ENCODE measurements around the gene TIRAP.

The TIRAP gene

GRCh38 chr11:126329644-126330211, 46.8 kb downstream of the TIRAP start:
- H3K27me3 ChIP-seq (ENCODE audit: control insufficient read depth, insufficient read depth, low read length), result no peaks in the 10 kb centered on the region
- no peaks in the 10 kb centered on the region for H3K9me3 ChIP-seq (ENCODE audit: control insufficient read depth, low read length)
- H3K27ac ChIP-seq, result no peak overlapping the region
- no peak for TF ChIP-seq CTCF (IDR thresholded peaks at IDR 0.05)
- no peaks in the 10 kb centered on the region for H3K79me2 ChIP-seq
- H2AFZ ChIP-seq, result no peak overlapping the region
- H3K4me2 ChIP-seq (ENCODE audit: low read length), result no peak overlapping the region
- H3K36me3 ChIP-seq (ENCODE audit: control insufficient read depth, insufficient read depth, low read length), result no peaks in the 10 kb centered on the region
- H3K9ac ChIP-seq, result no peak overlapping the region
- no peaks in the 10 kb centered on the region for H3K4me1 ChIP-seq
- no peak overlapping the region for H3K4me3 ChIP-seq (ENCODE audit: low read depth, low read length)

GRCh38 chr11:126331286-126331685, 48.4 kb downstream of the TIRAP start:
- H3K9ac ChIP-seq, result no peak overlapping the region
- no peak for TF ChIP-seq CTCF (IDR thresholded peaks at IDR 0.05)
- no peaks in the 10 kb centered on the region for H3K36me3 ChIP-seq (ENCODE audit: control insufficient read depth, insufficient read depth, low read length)
- H3K27me3 ChIP-seq (ENCODE audit: control insufficient read depth, insufficient read depth, low read length), result no peaks in the 10 kb centered on the region
- H2AFZ ChIP-seq, result no peak overlapping the region
- H3K4me1 ChIP-seq, result no peaks in the 10 kb centered on the region
- no peak overlapping the region for H3K4me2 ChIP-seq (ENCODE audit: low read length)
- H3K4me3 ChIP-seq (ENCODE audit: low read depth, low read length), result no peak overlapping the region
- no peak overlapping the region for H3K27ac ChIP-seq
- H3K79me2 ChIP-seq, result no peaks in the 10 kb centered on the region
- no peaks in the 10 kb centered on the region for H3K9me3 ChIP-seq (ENCODE audit: control insufficient read depth, low read length)

DNA sequence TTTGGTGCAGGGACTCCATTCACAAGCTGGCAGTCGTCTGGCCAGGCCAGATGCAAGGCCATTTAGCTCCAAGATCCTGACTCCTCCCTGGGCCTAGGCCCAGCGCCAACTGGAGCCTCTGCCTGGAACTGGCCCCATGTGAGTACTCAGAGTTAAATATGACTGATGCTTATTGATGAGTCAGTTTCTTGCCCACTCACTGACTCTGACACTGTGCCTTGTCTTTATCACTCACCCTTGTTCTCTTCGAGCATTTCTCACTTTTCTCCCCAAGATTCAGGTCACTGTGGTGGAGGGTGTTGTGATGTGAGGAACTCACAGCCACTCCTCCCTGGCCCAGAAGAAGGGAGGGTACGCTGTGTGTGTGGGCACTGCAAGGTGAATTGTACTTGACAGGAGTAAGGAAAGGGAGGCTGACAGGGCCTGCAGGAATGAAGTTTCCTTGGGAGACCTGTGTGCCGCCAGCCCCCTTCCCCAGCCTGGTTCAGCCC, 49.4 kb downstream of the TIRAP start:
- Histone ChIP-seq H3K79me2 (no peaks in the 10 kb centered on the region), H3K9ac (no peak overlapping the region), H3K27me3 (ENCODE audit: control insufficient read depth, insufficient read depth, low read length) (no peaks in the 10 kb centered on the region), H3K4me3 (ENCODE audit: low read depth, low read length) (no peak overlapping the region), H3K27ac (no peak overlapping the region), H2AFZ (no peak overlapping the region), H3K4me2 (ENCODE audit: low read length) (no peak overlapping the region), H3K36me3 (ENCODE audit: control insufficient read depth, insufficient read depth, low read length) (no peaks in the 10 kb centered on the region), H3K9me3 (ENCODE audit: control insufficient read depth, low read length) (no peaks in the 10 kb centered on the region), H3K4me1 (no peaks in the 10 kb centered on the region)
- TF ChIP-seq CTCF (IDR thresholded peaks at IDR 0.05), result no peak

GRCh38 chr11:126333142-126333541, 50.2 kb downstream of the TIRAP start:
- Histone ChIP-seq H3K4me3 (ENCODE audit: low read depth, low read length) (no peak overlapping the region), H3K4me1 (no peaks in the 10 kb centered on the region), H3K36me3 (ENCODE audit: control insufficient read depth, insufficient read depth, low read length) (no peaks in the 10 kb centered on the region), H3K9me3 (ENCODE audit: control insufficient read depth, low read length) (no peaks in the 10 kb centered on the region), H3K4me2 (ENCODE audit: low read length) (no peak overlapping the region), H3K79me2 (no peaks in the 10 kb centered on the region), H3K27ac (no peak overlapping the region), H3K27me3 (ENCODE audit: control insufficient read depth, insufficient read depth, low read length) (no peaks in the 10 kb centered on the region), H3K9ac (no peak overlapping the region), H2AFZ (no peak overlapping the region)
- TF ChIP-seq CTCF (IDR thresholded peaks at IDR 0.05), result no peak
